HepG2 (cell line): ENCODE data around the gene FBXO39. TPM values are rescaled to one million over a fixed set of nuclear protein-coding genes. Genes with fewer than 3 reads are reported as not detected.

Experiments
- FOSL2 ChIP-seq: sonication (generic); formaldehyde crosslinking; IDR thresholded peaks from 2 replicates; pipeline ENCODE4 v1.4.0; 2020; ENCODE audit warnings: missing genetic modification reagents
- GATAD2A ChIP-seq: IDR thresholded peaks from 2 replicates; pipeline ENCODE4 v1.6.1; 2016
- MBNL3 ChIP-seq: fragments of 250-450 bp; sonication (Bioruptor Pico); conservative IDR thresholded peaks from 2 replicates; pipeline ENCODE4 v1.8.0; 2022; ENCODE audit warnings: mild to moderate bottlenecking, inconsistent platforms
- NCOA2 ChIP-seq: sonication (generic); formaldehyde crosslinking; IDR thresholded peaks from 2 replicates; pipeline ENCODE4 v1.8.0; 2022; ENCODE audit warnings: inconsistent platforms
- NCOR1 ChIP-seq: fragments of 200-600 bp; sonication (generic); IDR thresholded peaks from 2 replicates; pipeline ENCODE4 v1.7.0; 2017; ENCODE audit warnings: antibody characterized with exemption, low read length, borderline replicate concordance
- NR2F2 ChIP-seq: IDR thresholded peaks from 2 replicates; pipeline ENCODE4 v1.6.1; 2012; ENCODE audit warnings: low read depth, inconsistent platforms, borderline replicate concordance
- PHF20 ChIP-seq: sonication (generic); formaldehyde crosslinking; IDR thresholded peaks from 2 replicates; pipeline ENCODE4 v1.5.0; 2020; ENCODE audit warnings: mild to moderate bottlenecking, missing genetic modification reagents
- POGZ ChIP-seq: sonication (generic); formaldehyde crosslinking; IDR thresholded peaks from 2 replicates; pipeline ENCODE4 v1.4.0; 2020; ENCODE audit warnings: mild to moderate bottlenecking, missing genetic modification reagents
- RERE ChIP-seq: IDR thresholded peaks from 2 replicates; pipeline ENCODE4 v1.6.1; 2016; ENCODE audit warnings: low read depth, missing genetic modification reagents, missing compliant biosample characterization
- TFDP2 ChIP-seq: sonication (generic); formaldehyde crosslinking; IDR thresholded peaks from 2 replicates; pipeline ENCODE4 v1.4.0; 2020; ENCODE audit warnings: missing genetic modification reagents
- ZKSCAN5 ChIP-seq: sonication (generic); formaldehyde crosslinking; IDR thresholded peaks from 2 replicates; pipeline ENCODE4 v1.5.1; 2020; ENCODE audit warnings: mild to moderate bottlenecking, missing genetic modification reagents
- ZNF556 ChIP-seq: sonication (generic); formaldehyde crosslinking; IDR thresholded peaks from 2 replicates; pipeline ENCODE4 v1.4.0; 2020; ENCODE audit warnings: mild to moderate bottlenecking, missing genetic modification reagents, borderline replicate concordance
- ZNF710 ChIP-seq: sonication (generic); formaldehyde crosslinking; IDR thresholded peaks from 2 replicates; pipeline ENCODE4 v1.5.0; 2020; ENCODE audit warnings: mild to moderate bottlenecking, missing genetic modification reagents, borderline replicate concordance
- ZNF772 ChIP-seq: sonication (generic); formaldehyde crosslinking; IDR thresholded peaks from 2 replicates; pipeline ENCODE4 v1.5.0; 2020; ENCODE audit warnings: mild to moderate bottlenecking, missing genetic modification reagents
- ZNF775 ChIP-seq: sonication (generic); formaldehyde crosslinking; IDR thresholded peaks from 2 replicates; pipeline ENCODE4 v1.4.0; 2020; ENCODE audit warnings: missing genetic modification reagents, mild to moderate bottlenecking, moderate library complexity, borderline replicate concordance
- polyA plus RNA-seq, 8 experiments: library from polyadenylated mRNA; depleted of rRNA in 3 of 8; stranded (reverse) in 7 of 8; unstranded in 1 of 8; fragments of >200 nt; fragmentation: Illumina TruSeq in 4 of 8; extraction: Trizol in 4 of 8; gene quantifications; 2 replicates each; pipeline versions ENCODE4 v1.2.1 to v1.2.3, GENCODE V29; 2011 to 2016; ENCODE audit warnings: low read depth in 4 of 8, missing spikeins in 1 of 8, mixed read lengths in 1 of 8; ENCODE audit not compliant: insufficient read depth in 1 of 8
- total RNA-seq, 5 experiments: library from RNA; depleted of rRNA; stranded (reverse); fragments of >200 nt; fragmentation: Illumina TruSeq; extraction: Trizol; gene quantifications; 2 replicates each; pipeline ENCODE4 v1.2.3, GENCODE V29; 2016; ENCODE audit warnings: low read depth in 1 of 5
- TF ChIP-seq, protein P1 (sequence below): sonication (generic); formaldehyde crosslinking; IDR thresholded peaks from 2 replicates; pipeline ENCODE4 v1.5.1; 2020; ENCODE audit warnings: mild to moderate bottlenecking, missing genetic modification reagents

Gene FBXO39
- total and polyA plus RNA-seq, 2 of the 13 experiments (the other 11 are each of a cell fraction or from before 2014, with no cell fraction given), result 0.09 TPM; not detected in 1

GRCh38 chr17:6752068-6752909 is 23.7 kb upstream of the FBXO39 start (continued):
- TF ChIP-seq PHF20 (0 out of 2 replicates have a peak, but pooled peaks have one; percentile 34), GATAD2A (CRISPR knock-in tag) (peak; percentile 63), ZKSCAN5 (CRISPR knock-in tag) (no peak), ZNF772 (CRISPR knock-in tag) (no peak), TFDP2 (CRISPR knock-in tag) (no peak), FOSL2 (CRISPR knock-in tag) (peak; percentile 13; the same call in 1 of the 2 replicates), NCOA2 (CRISPR knock-in tag) (peak; percentile 61; the same call in 1 of the 2 replicates), ZNF775 (CRISPR knock-in tag) (no peak), ZNF556 (peak; percentile 57; the same call in 1 of the 2 replicates), RERE (CRISPR knock-in tag) (no peak), ZNF710 (CRISPR knock-in tag) (peak; percentile 60; the same call in 1 of the 2 replicates), NCOR1 (peak; percentile 31; the same call in 1 of the 2 replicates), POGZ (peak; percentile 58), MBNL3 (no peak), NR2F2 (no peak)
- TF ChIP-seq, protein P1, sequence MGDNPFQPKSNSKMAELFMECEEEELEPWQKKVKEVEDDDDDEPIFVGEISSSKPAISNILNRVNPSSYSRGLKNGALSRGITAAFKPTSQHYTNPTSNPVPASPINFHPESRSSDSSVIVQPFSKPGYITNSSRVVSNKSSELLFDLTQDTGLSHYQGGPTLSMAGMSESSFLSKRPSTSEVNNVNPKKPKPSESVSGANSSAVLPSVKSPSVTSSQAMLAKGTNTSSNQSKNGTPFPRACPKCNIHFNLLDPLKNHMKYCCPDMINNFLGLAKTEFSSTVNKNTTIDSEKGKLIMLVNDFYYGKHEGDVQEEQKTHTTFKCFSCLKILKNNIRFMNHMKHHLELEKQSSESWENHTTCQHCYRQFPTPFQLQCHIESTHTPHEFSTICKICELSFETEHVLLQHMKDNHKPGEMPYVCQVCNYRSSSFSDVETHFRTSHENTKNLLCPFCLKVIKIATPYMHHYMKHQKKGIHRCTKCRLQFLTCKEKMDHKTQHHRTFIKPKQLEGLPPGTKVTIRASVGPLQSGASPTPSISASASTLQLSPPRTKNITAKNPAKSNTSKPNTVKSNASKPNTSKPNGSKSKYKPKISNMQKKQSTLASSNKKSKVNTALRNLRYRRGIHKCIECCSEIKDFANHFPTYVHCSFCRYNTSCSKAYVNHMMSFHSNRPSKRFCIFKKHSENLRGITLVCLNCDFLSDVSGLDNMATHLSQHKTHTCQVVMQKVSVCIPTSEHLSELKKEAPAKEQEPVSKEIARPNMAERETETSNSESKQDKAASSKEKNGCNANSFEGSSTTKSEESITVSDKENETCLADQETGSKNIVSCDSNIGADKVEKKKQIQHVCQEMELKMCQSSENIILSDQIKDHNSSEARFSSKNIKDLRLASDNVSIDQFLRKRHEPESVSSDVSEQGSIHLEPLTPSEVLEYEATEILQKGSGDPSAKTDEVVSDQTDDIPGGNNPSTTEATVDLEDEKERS, result no peak
